Astrocyte of the cerebellum (primary cell): Measurements from ENCODE around the gene NFATC2.

ENCODE experiments used
- DNase-seq: peaks from one replicate; pipeline ENCODE4 v3.0.0-alpha.2; 2011; ENCODE audit warnings: low read depth
- H3K4me3 ChIP-seq: 2 replicates; pipeline ENCODE4 v1.5.1; 2011; ENCODE audit warnings: mild to moderate bottlenecking, low read depth, low read length, moderate library complexity
- in situ Hi-C: cut with HindIII; loops from 2 replicates; pipeline ENCODE4 v1.10.0; 2017; ENCODE audit warnings: low sequenced_read_pairs
- TF ChIP-seq, protein P1 (sequence below): IDR thresholded peaks from 2 replicates; pipeline ENCODE4 v1.5.1; 2012; ENCODE audit warnings: low read length, low read depth, moderate library complexity, mild to moderate bottlenecking; ENCODE audit errors: missing control alignments

Gene NFATC2

DNA sequence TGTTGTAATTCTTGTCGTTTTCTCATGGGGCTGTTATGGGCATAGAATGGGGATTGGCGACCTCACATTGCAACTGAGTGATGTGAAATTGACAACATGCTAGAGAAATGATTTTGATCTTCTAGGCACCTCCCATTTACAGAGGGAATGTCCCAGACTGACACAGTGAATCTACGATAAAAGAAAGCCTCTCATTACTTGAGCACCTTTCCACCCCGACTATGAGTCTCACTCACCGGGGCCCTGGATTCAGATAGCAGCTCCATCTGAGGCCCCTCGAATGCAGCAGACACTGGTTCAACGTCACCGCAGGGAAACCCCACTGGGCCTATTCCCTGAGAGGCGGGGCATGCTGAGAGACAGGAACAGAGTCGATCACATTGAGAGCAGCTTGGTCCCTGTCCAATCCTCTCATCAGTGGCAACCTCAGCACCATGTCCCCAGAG is 49.1 kb downstream of the NFATC2 start:
- H3K4me3 ChIP-seq, result no peak overlapping the region
- TF ChIP-seq, protein P1, sequence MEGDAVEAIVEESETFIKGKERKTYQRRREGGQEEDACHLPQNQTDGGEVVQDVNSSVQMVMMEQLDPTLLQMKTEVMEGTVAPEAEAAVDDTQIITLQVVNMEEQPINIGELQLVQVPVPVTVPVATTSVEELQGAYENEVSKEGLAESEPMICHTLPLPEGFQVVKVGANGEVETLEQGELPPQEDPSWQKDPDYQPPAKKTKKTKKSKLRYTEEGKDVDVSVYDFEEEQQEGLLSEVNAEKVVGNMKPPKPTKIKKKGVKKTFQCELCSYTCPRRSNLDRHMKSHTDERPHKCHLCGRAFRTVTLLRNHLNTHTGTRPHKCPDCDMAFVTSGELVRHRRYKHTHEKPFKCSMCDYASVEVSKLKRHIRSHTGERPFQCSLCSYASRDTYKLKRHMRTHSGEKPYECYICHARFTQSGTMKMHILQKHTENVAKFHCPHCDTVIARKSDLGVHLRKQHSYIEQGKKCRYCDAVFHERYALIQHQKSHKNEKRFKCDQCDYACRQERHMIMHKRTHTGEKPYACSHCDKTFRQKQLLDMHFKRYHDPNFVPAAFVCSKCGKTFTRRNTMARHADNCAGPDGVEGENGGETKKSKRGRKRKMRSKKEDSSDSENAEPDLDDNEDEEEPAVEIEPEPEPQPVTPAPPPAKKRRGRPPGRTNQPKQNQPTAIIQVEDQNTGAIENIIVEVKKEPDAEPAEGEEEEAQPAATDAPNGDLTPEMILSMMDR, result no peak
- no peak for DNase-seq
- in situ Hi-C loops, result no loop called here

DNA sequence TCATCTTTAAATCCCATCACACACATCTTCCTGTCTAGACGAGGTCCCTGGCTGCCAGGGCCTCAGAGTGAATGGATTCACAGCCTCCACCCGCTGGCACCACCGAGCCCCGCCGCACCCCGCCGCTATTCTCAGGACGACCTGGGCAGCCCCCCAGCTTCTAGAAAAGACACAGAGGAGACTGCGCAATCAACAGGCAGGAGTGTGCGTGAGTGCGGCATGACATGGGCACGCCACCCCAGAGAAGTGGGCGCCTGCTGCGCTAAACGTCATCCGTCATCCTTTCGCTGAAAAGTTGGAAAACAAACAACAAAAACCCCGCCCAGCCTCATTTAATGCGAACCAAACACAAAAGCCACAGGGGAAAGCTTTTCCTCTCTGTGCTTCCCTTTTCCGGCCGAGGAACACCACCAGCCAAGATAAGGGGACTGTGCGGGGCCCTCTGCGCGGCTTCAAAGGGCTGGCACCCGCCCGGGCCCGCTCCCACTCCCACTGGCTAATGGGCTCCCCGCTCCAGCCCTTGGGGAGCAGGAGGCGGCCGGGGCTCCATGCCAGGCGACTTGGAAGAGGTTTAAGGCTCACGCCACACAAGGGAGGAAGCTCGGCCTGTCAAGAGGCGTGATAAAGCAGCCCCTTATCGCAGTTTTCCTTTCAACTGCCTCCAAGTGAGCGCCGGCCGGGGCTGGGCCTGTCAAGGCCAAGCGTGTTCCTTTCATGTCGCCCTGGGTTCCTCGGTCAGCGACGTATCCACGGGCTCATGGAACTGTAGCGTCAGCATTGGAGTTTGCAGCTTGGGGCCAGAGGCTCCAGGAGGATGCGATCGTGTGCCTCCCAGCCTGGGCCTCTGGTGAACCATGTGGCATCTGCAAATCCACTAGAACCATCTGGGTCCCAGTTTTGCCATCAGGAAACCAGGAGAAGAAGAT is 50.1 kb downstream of the NFATC2 start:
- in situ Hi-C loops, result no loop called here
- H3K4me3 ChIP-seq, result no peak overlapping the region
- TF ChIP-seq, protein P1, result no peak
- no peak for DNase-seq

DNA sequence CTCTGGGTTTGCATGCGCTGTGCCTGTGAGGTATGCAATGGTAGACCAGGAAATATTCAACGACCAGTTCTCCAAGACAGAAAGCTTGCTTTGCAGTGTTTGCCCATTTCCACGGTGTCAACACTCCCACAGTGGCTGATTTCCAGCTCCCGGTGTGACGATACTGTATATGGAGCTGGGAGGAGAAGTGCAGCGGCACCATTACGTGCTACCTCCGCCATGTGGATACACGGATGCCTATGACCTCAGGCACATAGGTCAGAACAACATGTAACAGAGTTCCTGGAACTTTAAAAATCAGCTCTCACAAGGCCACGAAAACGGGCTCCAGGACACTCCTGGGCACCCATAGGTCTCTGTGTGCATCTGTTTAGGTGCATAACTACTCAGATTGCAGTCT is 51.1 kb downstream of the NFATC2 start:
- DNase-seq, result no peak
- no peak overlapping the region for H3K4me3 ChIP-seq
- in situ Hi-C loops, result no loop called here
- TF ChIP-seq, protein P1, result no peak

DNA sequence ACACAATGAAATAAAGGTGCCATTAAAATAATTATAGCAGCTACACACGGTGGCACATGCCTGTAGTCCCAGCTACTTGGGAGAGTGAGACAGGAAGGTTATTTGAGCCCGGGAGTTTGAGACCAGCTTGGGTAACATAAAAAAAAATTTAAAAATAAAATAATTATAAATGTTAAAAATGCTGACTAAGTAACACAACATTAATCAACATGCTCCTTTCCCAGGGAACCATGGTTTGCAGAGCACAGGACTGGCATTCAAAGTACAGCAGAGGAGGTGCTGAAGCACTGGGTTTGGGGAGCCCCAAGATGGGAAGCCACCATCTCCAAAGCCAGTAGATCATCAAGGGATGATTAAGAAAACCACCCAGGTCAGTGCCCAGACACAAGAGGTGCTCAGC is 51.9 kb downstream of the NFATC2 start:
- DNase-seq, result no peak
- H3K4me3 ChIP-seq, result no peak overlapping the region
- TF ChIP-seq, protein P1, result no peak
- in situ Hi-C loops, result no loop called here

DNA sequence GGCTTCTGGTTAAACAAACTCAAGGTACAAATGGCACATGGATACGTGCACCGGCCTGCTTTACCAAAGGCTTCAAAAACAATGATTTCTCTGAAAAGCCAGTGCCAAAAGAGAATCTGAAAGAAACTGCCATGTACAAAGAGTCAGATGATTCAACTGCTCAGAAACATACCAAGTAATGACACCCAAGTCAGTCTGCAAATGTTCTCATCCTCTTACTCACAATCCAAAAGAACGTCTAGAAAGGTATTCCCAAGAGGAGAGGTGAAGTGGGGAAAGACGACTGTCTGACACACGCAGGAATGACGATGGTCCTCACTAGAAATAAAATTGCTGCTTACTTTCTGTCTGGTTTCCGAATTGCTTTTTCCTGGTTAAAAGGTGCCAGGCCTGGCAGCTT is 52.9 kb downstream of the NFATC2 start:
- no peak overlapping the region for H3K4me3 ChIP-seq
- TF ChIP-seq, protein P1, result no peak
- no peak for DNase-seq
- in situ Hi-C loops, result no loop called here

DNA sequence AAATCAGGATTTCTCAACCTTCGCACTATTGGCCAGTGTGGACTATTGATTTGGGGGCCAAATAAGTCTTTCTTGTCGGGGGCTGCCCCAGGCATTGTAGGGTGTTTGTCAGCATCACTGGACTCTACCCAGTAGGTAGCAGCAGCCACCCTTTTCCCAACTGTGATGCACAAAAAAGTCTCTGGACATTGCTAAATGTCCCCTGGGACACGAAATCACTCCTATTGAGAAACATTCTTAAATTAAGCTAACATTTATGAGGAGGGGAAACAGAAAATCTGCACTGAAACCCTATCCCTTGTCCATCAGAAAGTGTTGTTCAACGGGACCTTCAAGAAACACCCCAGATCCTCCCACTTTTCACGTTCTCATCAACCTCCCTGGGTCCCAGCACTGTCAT is 54.2 kb downstream of the NFATC2 start:
- TF ChIP-seq, protein P1, result no peak
- DNase-seq, result no peak
- H3K4me3 ChIP-seq, result no peak overlapping the region

More for the DNA sequence above, 54.2 kb downstream of the NFATC2 start:
- in situ Hi-C loops, result no loop called here
